ENCODE data around the gene CLEC20A. TPM values are rescaled to one million over a fixed set of nuclear protein-coding genes. Genes with fewer than 3 reads are reported as not detected.

CLEC20A gene
- total and polyA plus RNA-seq, 4 experiments from 2014 or later, result not detected

- no peak overlapping the region for H3K4me3 ChIP-seq (ENCODE audit: low read length in 2 of 2)
- CTCF ChIA-PET (ENCODE audit: partially characterized antibody), result no interaction called here
- no peaks in the 10 kb centered on the region for H3K9me3 ChIP-seq (ENCODE audit: control insufficient read depth in 1 of 2, low read length in 2 of 2)
- peaks cover 0 to 4% of the 10 kb centered on the region in 2 donors for H3K27me3 Mint-ChIP-seq
- POLR2A ChIA-PET (ENCODE audit: partially characterized antibody), result no interaction called here
- no peaks in the 10 kb centered on the region for H3K4me1 Mint-ChIP-seq
- H3K27me3 ChIP-seq (ENCODE audit: insufficient read depth, low read length), result no peaks in the 10 kb centered on the region
- H3K4me3 Mint-ChIP-seq, result no peak overlapping the region
- H3K36me3 ChIP-seq (ENCODE audit: insufficient read depth, low read length), result no peaks in the 10 kb centered on the region
- no peaks in the 10 kb centered on the region for H3K36me3 Mint-ChIP-seq
- no peak overlapping the region for H3K27ac ChIP-seq (ENCODE audit: low read depth, low read length)
- DNase-seq, result no peak
- no peaks in the 10 kb centered on the region for H3K4me1 ChIP-seq (ENCODE audit: insufficient read depth, low read length)
- H3K9me3 Mint-ChIP-seq, result peaks cover 0 to 2% (median 0%) of the 10 kb centered on the region in 8 donors
- no peak overlapping the region for H3K27ac Mint-ChIP-seq
- intact Hi-C loops (cut with micrococcal nuclease), result no loop called here
These were observed 59.9 kb downstream of the CLEC20A start for GRCh38 chr1:178436899-178437298.

GRCh38 chr1:178434899-178435435 lies 61.8 kb downstream of the CLEC20A start:
- Histone ChIP-seq H3K9me3 (ENCODE audit: control insufficient read depth in 1 of 2, low read length in 2 of 2) (no peaks in the 10 kb centered on the region), H3K4me1 (ENCODE audit: insufficient read depth, low read length) (no peaks in the 10 kb centered on the region), H3K27ac (ENCODE audit: low read depth, low read length) (no peak overlapping the region), H3K36me3 (ENCODE audit: insufficient read depth, low read length) (no peaks in the 10 kb centered on the region), H3K27me3 (ENCODE audit: insufficient read depth, low read length) (no peaks in the 10 kb centered on the region), H3K4me3 (ENCODE audit: low read length in 2 of 2) (no peak overlapping the region)
- Mint-ChIP-seq H3K27me3 (peaks cover 0 to 2% of the 10 kb centered on the region in 2 donors), H3K36me3 (no peaks in the 10 kb centered on the region), H3K9me3 (peaks cover 0 to 2% (median 0%) of the 10 kb centered on the region in 8 donors), H3K27ac (no peak overlapping the region), H3K4me3 (no peak overlapping the region), H3K4me1 (no peaks in the 10 kb centered on the region)
- DNase-seq, result no peak
- ChIA-PET CTCF (ENCODE audit: partially characterized antibody) (no interaction called here), POLR2A (ENCODE audit: partially characterized antibody) (no interaction called here)
- intact Hi-C loops (cut with micrococcal nuclease), result no loop called here

GRCh38 chr1:178434360-178434759 lies 62.4 kb downstream of the CLEC20A start:
- ChIA-PET POLR2A (ENCODE audit: partially characterized antibody) (no interaction called here), CTCF (ENCODE audit: partially characterized antibody) (no interaction called here)
- no peak for DNase-seq
- no peaks in the 10 kb centered on the region for H3K36me3 ChIP-seq (ENCODE audit: insufficient read depth, low read length)
- no peak overlapping the region for H3K4me3 ChIP-seq (ENCODE audit: low read length in 2 of 2)
- no peaks in the 10 kb centered on the region for H3K4me1 ChIP-seq (ENCODE audit: insufficient read depth, low read length)
- Mint-ChIP-seq H3K27ac (no peak overlapping the region), H3K4me1 (no peaks in the 10 kb centered on the region), H3K27me3 (peaks cover 0 to 2% of the 10 kb centered on the region in 2 donors), H3K9me3 (peaks cover 0 to 4% (median 0%) of the 10 kb centered on the region in 8 donors), H3K36me3 (no peaks in the 10 kb centered on the region), H3K4me3 (no peak overlapping the region)
- no peak overlapping the region for H3K27ac ChIP-seq (ENCODE audit: low read depth, low read length)
- intact Hi-C loops (cut with micrococcal nuclease), result no loop called here
- no peaks in the 10 kb centered on the region for H3K9me3 ChIP-seq (ENCODE audit: control insufficient read depth in 1 of 2, low read length in 2 of 2)
- H3K27me3 ChIP-seq (ENCODE audit: insufficient read depth, low read length), result no peaks in the 10 kb centered on the region

Other genes starting within 250 kb of the CLEC20A start
- gene TEX35, start 16.1 kb upstream of the CLEC20A start, total RNA-seq, result not detected
- under 1 TPM in 1 of 2 donors, not detected in 1; 0.16 TPM for gene TEX35, start 16.1 kb upstream of the CLEC20A start, polyA plus RNA-seq
- gene RALGPS2, start 228.3 kb upstream of the CLEC20A start, total RNA-seq, result 10 to 100 TPM; 12.4 to 15.0 TPM
- gene RALGPS2, start 228.3 kb upstream of the CLEC20A start, polyA plus RNA-seq, result 1 to 10 TPM; 1.6 to 3.3 TPM

Data from CD4-positive, alpha-beta memory T cell (primary cell).